Renal cortical epithelial cell (primary cell): ENCODE data around the gene MRTFB. TPM values are rescaled to one million over a fixed set of nuclear protein-coding genes. Genes with fewer than 3 reads are reported as not detected.

Experiments
- DNase-seq: peaks from one replicate; pipeline ENCODE4 v3.0.0-alpha.2; 2011; ENCODE audit warnings: low read depth
- total RNA-seq: library from RNA; depleted of rRNA; stranded (reverse); fragments of >200 nt; gene quantifications from 2 replicates; pipeline ENCODE4 v1.2.3, GENCODE V29; 2014

MRTFB gene
- total RNA-seq, 1 donor from 2014 or later, result 21.9 TPM

GRCh38 chr16:14131774-14132695, 60.9 kb downstream of the MRTFB start:
- peak; percentile 65 for DNase-seq

GRCh38 chr16:14132696-14133048, 61.6 kb downstream of the MRTFB start:
- DNase-seq, result peak; percentile 90

- no peak for DNase-seq
Measured at GRCh38 chr16:14133907-14134306, 62.8 kb downstream of the MRTFB start.

GRCh38 chr16:14135704-14136103, 64.6 kb downstream of the MRTFB start:
- DNase-seq, result no peak

- no peak for DNase-seq
Measured at GRCh38 chr16:14139872-14140271, 68.8 kb downstream of the MRTFB start.

GRCh38 chr16:14140923-14141322, 69.8 kb downstream of the MRTFB start:
- no peak for DNase-seq

- DNase-seq, result no peak
Measured at GRCh38 chr16:14146445-14146844, 75.3 kb downstream of the MRTFB start.

GRCh38 chr16:14148016-14148415, 76.9 kb downstream of the MRTFB start:
- DNase-seq, result no peak

GRCh38 chr16:14148569-14148968, 77.5 kb downstream of the MRTFB start:
- peak; percentile 46 for DNase-seq

- no peak for DNase-seq
Measured at GRCh38 chr16:14150796-14151195, 79.7 kb downstream of the MRTFB start.

- no peak for DNase-seq
Measured at GRCh38 chr16:14151256-14152030, 80.3 kb downstream of the MRTFB start.

GRCh38 chr16:14155572-14156190, 84.6 kb downstream of the MRTFB start:
- DNase-seq, result no peak

- no peak for DNase-seq
Measured at GRCh38 chr16:14164916-14165662, 94.0 kb downstream of the MRTFB start.

GRCh38 chr16:14168146-14168545, 97.0 kb downstream of the MRTFB start:
- no peak for DNase-seq

- DNase-seq, result peak; percentile 66
Measured at GRCh38 chr16:14172200-14172809, 101.2 kb downstream of the MRTFB start.

GRCh38 chr16:14175086-14175485, 104.0 kb downstream of the MRTFB start:
- no peak for DNase-seq

- no peak for DNase-seq
Measured at GRCh38 chr16:14177704-14178103, 106.6 kb downstream of the MRTFB start.

- peak; percentile 38 for DNase-seq
Measured at GRCh38 chr16:14179116-14179515, 108.0 kb downstream of the MRTFB start.

GRCh38 chr16:14180481-14180944, 109.4 kb downstream of the MRTFB start:
- no peak for DNase-seq

- DNase-seq, result peak; percentile 87
Measured at GRCh38 chr16:14181371-14182050, 110.4 kb downstream of the MRTFB start.

- DNase-seq, result no peak
Measured at GRCh38 chr16:14182999-14183398, 111.9 kb downstream of the MRTFB start.
